ENCODE data around the gene AMER3.

GRCh38 chr2:130767408-130767775, 12.1 kb downstream of the AMER3 start:
- TF ChIP-seq, protein P1, sequence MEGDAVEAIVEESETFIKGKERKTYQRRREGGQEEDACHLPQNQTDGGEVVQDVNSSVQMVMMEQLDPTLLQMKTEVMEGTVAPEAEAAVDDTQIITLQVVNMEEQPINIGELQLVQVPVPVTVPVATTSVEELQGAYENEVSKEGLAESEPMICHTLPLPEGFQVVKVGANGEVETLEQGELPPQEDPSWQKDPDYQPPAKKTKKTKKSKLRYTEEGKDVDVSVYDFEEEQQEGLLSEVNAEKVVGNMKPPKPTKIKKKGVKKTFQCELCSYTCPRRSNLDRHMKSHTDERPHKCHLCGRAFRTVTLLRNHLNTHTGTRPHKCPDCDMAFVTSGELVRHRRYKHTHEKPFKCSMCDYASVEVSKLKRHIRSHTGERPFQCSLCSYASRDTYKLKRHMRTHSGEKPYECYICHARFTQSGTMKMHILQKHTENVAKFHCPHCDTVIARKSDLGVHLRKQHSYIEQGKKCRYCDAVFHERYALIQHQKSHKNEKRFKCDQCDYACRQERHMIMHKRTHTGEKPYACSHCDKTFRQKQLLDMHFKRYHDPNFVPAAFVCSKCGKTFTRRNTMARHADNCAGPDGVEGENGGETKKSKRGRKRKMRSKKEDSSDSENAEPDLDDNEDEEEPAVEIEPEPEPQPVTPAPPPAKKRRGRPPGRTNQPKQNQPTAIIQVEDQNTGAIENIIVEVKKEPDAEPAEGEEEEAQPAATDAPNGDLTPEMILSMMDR (IDR thresholded peaks at IDR 0.05), result no peak
- TF ChIP-seq EP300 (IDR thresholded peaks at IDR 0.05), result no peak
- TF ChIP-seq POLR2A (IDR thresholded peaks at IDR 0.05), result no peak
